ENCODE data around the gene PWWP2B.

The PWWP2B gene

GRCh38 chr10:132460071-132460470, 63.1 kb downstream of the PWWP2B start:
- DNase-seq (ENCODE audit: low spot score) = no peak

DNA sequence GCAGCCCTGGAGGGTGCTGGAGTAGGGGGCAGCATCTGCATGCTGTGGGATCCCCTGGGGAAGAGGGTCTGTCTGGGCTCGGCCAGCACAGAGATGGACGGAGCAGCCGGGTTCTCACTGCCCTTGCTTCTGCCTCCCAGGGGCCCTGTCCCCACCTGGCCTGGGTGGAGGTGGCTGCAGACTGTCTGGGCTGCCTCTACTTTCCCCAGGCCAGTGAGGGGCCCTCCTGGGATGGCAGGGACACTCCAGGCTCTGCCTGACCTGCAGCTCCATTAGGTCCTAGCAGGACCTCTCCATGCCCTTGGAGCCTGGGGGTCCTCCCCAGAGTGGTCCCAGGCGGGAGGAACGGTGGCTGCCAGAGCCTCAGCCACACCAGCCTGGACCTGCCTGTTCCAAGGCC, 63.7 kb downstream of the PWWP2B start:
- DNase-seq (ENCODE audit: low spot score) = no peak

DNA sequence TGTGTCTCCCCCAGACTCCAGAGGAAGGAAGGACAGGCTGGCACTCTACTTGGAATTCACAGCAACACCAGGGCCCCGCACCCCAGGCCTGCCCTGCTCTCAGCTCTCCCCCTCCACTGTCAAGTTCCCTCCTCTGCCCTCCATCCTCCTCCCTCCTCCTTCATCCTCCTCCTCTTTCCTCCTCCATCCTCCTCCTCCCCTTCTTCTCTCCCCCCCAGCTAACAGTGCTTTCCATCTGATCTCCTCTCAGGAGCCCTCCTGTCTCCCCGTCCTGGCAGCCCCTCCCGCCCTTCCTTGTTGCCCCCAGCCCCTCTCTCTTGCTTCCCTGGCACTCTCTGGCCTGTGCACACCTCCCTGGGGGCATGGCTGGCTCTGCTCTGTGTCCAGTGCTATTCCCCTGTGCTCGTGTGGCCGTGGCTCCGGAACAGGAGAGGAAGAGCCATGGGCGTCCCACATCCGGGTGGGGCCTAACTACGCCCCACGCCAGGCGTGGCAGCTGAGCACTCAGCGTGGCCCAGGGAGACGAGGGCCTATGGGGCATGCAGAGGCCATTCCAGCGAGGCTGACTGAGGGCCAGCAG, 64.2 kb downstream of the PWWP2B start:
- DNase-seq (ENCODE audit: low spot score) = no peak

DNA sequence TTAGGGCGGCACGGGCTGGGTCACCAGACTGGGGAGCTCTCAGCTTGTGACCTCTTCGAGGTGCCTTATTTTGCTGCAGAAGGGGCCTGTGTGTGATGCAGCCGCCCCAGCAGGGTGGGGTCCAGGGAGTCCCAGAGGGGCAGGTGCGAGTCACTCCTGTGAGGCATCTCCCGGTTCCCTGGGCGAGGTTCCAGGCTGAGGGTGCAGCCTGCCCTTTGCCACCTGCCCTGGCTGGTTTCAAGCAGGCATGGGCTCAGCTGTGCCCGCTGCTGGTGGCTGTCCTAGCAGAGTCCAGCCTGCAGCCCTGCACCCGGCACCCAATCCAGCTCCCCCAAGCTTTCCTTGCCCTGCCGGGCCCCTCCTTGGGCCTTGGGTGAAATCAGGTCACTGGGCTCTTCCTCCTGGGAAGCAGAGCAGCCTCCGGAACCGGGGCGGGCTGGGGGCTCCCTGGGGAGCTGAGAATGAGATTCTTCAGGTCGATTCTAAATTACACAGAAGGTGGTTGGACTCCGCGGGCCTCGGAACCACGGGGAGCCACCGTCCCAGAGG, 64.8 kb downstream of the PWWP2B start:
- no peak for DNase-seq (ENCODE audit: low spot score)

DNA sequence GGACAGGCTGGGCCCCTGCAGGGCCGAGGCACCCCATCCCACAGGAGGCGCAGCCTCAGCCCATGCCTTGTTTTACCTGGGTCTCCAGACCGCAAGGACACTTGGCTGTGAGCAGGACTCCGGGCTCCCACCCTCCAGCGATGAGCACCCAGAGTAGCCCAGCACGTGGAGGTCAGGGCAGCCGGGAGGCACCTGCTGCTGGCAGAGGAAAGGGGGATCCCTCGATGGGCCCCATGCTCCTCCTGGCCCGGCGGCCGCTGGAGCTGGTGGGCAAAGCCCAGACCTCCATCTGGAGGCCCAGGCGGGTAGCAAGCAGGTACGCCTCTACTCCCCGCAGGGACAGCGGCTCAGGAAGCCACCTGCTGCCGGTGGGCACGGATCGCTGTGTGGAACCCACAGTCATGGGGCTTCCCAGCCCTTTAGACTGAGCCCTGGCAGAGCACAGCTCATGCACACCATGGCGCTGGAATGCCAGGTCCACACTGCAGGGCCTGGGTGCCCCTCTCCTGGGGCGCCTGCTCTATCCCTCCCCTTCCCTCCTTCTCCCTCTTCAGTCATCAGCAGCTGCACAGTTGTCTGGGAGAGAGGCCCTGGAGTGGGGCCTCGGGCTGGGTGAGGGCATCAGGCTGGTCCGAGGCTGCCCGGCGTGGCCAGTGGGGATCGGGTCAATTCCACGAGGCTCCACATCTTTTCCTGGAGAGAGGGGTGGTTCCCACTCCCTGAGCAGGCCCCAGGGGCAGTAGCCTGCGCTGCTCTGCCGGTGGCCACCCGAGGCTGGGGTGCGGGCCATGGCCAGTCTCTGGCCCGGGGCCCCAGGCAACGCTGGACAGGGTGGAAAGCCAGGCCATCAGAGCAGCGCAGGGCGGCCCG, 65.7 kb downstream of the PWWP2B start:
- DNase-seq (ENCODE audit: low spot score) = no peak

DNA sequence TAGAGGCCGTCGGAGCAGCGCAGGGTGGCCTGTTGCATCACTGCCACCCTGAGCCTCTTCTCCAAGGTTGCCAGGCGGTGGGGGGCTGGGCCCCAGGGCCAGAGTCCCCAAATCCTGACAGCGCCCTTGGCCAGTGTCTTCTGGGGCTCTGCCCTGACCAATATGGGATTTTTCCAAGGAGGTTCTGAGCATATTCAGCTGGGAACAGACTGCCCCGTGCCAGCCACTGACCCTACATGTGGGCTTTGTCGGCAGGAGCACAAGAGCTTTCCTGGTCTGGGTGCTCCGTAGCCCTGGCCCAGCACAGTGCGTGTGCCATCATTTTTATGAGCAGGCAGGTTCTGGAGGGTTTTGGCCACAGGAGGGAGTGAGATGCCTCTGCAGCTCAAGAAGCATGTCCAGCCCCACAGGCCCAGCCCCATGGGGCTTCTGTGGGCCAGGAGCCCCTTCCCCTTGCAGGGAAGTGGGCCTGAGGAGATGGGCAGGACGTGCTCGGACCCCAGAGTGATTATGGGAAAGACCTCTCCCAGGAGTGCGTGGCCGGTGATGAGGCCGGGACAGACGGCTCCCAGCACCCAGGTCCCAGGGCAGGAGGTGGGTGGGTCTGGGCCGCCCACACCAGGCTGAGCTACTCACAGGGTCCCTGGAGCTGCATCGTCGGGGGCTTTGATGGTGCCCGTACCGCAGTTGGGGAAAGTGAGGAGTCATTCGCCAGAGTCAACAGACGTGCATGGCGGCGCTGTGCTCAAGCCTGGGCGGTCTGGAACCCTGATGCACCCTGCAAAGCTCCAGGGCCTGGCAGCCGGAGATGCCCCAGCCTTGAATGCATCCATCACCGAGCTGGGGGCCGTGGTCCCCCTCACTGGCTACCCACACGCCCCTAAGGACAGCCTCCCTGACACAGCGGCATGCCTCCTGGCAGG, 66.6 kb downstream of the PWWP2B start:
- DNase-seq (ENCODE audit: low spot score) = no peak

DNA sequence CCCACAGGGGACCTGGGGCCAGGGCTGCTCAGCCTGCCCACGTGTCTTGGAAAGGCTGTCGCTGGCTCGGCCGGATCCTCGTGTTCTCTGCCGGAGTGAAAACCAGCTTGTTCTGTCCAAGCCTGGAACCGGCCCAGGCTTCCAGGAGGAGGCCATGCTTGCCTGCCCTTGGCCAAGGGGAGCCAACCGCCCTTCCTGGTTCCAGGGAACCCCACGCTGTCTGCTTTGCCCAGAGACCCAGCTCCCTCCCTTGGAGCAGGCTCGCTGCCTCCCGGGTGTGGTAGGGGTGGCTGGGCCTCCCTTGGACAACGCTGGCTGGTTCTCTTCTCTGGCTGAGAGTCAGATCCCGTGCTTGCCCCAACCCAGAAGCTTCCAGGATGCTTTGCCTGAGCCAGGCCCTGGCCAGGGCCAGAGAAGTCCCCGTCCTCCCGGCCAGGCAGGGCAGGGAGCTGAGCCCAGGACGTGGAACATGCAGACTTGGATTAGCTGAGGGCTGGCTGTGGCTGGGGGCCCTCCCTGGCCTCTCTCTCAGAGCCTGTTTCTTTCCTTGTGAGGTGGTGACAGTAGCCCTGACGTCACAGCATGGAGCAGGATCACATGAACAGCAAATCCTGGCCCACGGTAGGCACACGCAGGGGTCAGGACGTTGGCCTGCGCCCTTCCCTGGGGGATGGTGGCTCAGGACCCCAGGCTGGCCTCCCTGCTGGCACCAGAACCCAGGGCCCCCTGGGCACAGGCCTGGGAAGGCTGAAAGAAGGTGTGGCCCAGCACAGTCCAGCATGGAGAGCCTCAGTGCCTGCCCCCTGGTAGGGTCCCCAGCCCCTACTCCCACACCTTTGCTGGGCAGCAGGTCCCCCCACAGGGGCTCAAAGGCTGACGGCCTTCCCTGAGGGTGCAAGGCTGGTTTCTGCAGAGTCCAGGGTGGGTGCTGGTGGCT, 67.5 kb downstream of the PWWP2B start:
- DNase-seq (ENCODE audit: low spot score) = no peak

DNA sequence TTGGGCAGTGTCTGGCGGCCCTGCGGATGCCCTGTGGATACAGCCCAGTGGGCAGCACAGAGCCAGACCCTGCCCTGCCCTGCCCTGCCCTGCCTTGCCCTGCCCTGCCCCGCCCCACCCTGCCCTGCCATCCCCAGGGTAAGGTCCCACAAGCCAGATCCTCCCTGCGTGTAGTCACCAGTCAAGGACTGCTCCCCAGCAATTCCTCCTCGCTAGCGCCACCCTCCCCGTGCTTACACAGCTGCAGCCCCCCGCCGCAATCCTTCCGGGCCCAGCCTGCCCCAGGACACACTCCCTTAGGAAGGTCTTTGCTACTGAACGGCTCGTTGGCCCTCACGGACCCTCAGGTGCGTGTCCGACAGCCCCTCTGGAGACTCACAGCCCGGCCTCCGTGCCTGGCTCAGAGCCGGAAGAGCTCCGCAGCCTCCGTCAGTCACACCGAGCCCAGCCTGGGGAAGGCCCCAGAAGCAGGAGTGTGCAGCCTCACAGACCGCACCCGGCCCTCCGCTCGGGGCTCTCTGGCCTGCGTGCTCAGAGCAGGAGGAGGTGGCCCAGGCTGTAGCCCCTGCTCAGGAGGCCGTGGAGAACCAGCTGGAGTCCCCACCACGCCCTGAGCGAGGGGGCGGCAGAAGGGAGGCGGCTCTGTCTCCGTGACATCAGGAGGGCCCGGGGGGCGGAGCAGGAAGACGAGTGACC, 68.3 kb downstream of the PWWP2B start:
- no peak for DNase-seq (ENCODE audit: low spot score)

DNA sequence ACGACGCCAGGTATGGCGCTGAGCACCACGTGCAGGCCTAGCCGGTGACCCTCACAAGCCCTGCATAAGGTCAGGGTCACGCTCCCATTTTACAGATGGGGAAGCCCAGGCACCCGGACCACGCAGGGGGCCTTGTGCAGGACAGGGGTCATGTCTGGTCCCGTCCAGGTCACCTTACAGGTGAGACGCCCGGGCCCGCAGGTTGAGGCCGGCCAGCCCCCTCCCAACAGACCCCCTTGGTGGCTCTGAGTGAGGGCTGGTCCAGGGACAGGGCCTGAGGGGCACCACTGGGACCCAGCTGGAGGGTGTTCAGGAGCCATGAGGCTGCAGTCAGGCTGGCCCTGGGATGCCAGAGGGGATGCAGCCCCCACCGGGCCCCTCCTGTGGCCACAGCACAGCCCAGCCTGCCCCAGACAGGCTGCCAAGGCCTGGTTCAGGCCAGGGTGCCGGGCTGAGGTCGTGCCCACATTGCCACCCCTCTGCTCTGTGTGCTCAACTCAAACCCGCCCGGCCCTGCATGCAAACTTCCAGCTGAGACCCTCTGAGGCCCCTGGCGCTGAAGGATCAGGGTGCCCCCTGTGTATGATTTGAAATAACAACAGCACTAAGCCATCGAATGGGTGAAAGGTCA, 69.0 kb downstream of the PWWP2B start:
- DNase-seq (ENCODE audit: low spot score) = no peak

- no peak for DNase-seq (ENCODE audit: low spot score)
Measured at GRCh38 chr10:132466520-132467463, 69.8 kb downstream of the PWWP2B start.

Data from germinal center (tissue), 1 donor.